ENCODE measurements around the gene SCFD2. TPM values are rescaled to one million over a fixed set of nuclear protein-coding genes. Genes with fewer than 3 reads are reported as not detected.
"Not testable (repeated sequence)": the region's sequence is repeated elsewhere in the genome, so short reads cannot be mapped to it uniquely, and the experiment has no call there.

SCFD2 gene
- total and polyA plus RNA-seq, 4 donors = 4.3 to 28.8 (median 7.4) TPM

DNA sequence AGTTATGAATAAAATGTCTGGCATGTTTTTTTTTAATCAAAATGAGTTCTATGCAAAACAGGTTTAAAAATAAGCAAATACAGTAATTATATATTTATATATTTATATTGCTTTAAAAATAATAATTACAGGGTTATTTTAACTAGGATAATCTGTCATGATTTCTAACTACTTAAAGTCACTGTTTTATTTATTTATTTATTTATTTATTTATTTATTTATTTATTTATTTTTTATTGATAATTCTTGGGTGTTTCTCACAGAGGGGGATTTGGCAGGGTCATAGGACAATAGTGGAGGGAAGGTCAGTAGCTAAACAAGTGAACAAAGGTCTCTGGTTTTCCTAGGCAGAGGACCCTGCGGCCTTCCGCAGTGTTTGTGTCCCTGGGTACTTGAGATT, 129.2 kb downstream of the SCFD2 start:
- not testable (repeated sequence) for DNase-seq (ENCODE audit: low spot score); H3K4me1 ChIP-seq (ENCODE audit: control insufficient read depth in 4 of 4, insufficient read depth in 4 of 4, low read length in 3 of 4); H3K36me3 ChIP-seq (ENCODE audit: control insufficient read depth in 4 of 4, insufficient read depth in 3 of 4, low read depth in 1 of 4, low read length in 3 of 4); H3K4me3 ChIP-seq (ENCODE audit: low read depth in 1 of 3, low read length in 3 of 3); H3K9me3 ChIP-seq (ENCODE audit: control insufficient read depth in 4 of 4, low read length in 3 of 4); H3K9ac ChIP-seq (ENCODE audit: low read depth in 1 of 2, low read length in 2 of 2); H3K27ac ChIP-seq (ENCODE audit: low read depth in 1 of 2, low read length in 2 of 2); H3K27me3 ChIP-seq (ENCODE audit: control insufficient read depth in 4 of 4, insufficient read depth in 4 of 4, low read length in 3 of 4)
- WGBS = 100% methylated on average over 2 of the region's 2 CpGs

DNA sequence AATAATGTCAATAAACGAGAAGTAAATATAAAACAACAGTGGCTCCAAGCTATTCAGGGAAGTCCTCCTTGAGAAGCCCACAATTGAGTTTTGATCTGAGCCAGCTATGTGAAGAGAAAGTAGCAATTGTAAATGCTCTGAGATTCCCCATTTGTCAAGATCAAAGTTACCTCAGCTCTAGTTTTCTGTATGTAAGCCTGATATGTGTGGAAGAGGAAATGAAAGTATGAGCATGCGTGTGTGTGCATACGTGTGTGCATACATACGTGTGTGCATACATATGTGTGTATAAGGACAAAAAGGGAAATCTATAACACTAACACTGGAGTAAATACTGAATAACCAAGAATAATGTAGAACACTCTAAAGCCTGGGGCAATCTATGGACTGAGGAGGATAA, 130.3 kb downstream of the SCFD2 start:
- Histone ChIP-seq H3K36me3 (ENCODE audit: control insufficient read depth in 4 of 4, insufficient read depth in 3 of 4, low read depth in 1 of 4, low read length in 3 of 4) (peaks cover 0 to 2% (median 0%) of the 10 kb centered on the region in 4 donors), H3K4me1 (ENCODE audit: control insufficient read depth in 4 of 4, insufficient read depth in 4 of 4, low read length in 3 of 4) (no peaks in the 10 kb centered on the region), H3K27ac (ENCODE audit: low read depth in 1 of 2, low read length in 2 of 2) (no peak overlapping the region), H3K27me3 (ENCODE audit: control insufficient read depth in 4 of 4, insufficient read depth in 4 of 4, low read length in 3 of 4) (no peaks in the 10 kb centered on the region), H3K9me3 (ENCODE audit: control insufficient read depth in 4 of 4, low read length in 3 of 4) (no peaks in the 10 kb centered on the region), H3K9ac (ENCODE audit: low read depth in 1 of 2, low read length in 2 of 2) (no peak overlapping the region), H3K4me3 (ENCODE audit: low read depth in 1 of 3, low read length in 3 of 3) (no peak overlapping the region)
- WGBS = 95% methylated on average over 4 of the region's 4 CpGs
- TF ChIP-seq YY1 (IDR thresholded peaks at IDR 0.05) = no peak
- TF ChIP-seq EGR1 (IDR thresholded peaks at IDR 0.05; ENCODE audit: low read depth in 2 of 2) = no peak
- TF ChIP-seq JUND (IDR thresholded peaks at IDR 0.05) = no peak
- TF ChIP-seq FOXA2 (IDR thresholded peaks at IDR 0.05) = no peak
- TF ChIP-seq, protein P1, sequence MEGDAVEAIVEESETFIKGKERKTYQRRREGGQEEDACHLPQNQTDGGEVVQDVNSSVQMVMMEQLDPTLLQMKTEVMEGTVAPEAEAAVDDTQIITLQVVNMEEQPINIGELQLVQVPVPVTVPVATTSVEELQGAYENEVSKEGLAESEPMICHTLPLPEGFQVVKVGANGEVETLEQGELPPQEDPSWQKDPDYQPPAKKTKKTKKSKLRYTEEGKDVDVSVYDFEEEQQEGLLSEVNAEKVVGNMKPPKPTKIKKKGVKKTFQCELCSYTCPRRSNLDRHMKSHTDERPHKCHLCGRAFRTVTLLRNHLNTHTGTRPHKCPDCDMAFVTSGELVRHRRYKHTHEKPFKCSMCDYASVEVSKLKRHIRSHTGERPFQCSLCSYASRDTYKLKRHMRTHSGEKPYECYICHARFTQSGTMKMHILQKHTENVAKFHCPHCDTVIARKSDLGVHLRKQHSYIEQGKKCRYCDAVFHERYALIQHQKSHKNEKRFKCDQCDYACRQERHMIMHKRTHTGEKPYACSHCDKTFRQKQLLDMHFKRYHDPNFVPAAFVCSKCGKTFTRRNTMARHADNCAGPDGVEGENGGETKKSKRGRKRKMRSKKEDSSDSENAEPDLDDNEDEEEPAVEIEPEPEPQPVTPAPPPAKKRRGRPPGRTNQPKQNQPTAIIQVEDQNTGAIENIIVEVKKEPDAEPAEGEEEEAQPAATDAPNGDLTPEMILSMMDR (IDR thresholded peaks at IDR 0.05; ENCODE audit: low read depth, low read length, missing input control) = no peak
- TF ChIP-seq SP1 (IDR thresholded peaks at IDR 0.05) = no peak
- TF ChIP-seq, protein P2, sequence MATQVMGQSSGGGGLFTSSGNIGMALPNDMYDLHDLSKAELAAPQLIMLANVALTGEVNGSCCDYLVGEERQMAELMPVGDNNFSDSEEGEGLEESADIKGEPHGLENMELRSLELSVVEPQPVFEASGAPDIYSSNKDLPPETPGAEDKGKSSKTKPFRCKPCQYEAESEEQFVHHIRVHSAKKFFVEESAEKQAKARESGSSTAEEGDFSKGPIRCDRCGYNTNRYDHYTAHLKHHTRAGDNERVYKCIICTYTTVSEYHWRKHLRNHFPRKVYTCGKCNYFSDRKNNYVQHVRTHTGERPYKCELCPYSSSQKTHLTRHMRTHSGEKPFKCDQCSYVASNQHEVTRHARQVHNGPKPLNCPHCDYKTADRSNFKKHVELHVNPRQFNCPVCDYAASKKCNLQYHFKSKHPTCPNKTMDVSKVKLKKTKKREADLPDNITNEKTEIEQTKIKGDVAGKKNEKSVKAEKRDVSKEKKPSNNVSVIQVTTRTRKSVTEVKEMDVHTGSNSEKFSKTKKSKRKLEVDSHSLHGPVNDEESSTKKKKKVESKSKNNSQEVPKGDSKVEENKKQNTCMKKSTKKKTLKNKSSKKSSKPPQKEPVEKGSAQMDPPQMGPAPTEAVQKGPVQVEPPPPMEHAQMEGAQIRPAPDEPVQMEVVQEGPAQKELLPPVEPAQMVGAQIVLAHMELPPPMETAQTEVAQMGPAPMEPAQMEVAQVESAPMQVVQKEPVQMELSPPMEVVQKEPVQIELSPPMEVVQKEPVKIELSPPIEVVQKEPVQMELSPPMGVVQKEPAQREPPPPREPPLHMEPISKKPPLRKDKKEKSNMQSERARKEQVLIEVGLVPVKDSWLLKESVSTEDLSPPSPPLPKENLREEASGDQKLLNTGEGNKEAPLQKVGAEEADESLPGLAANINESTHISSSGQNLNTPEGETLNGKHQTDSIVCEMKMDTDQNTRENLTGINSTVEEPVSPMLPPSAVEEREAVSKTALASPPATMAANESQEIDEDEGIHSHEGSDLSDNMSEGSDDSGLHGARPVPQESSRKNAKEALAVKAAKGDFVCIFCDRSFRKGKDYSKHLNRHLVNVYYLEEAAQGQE (IDR thresholded peaks at IDR 0.05) = no peak
- no peak for TF ChIP-seq GABPA (IDR thresholded peaks at IDR 0.05 in 1 of 2, conservative IDR thresholded peaks at IDR 0.05 in 1 of 2)
- no peak for TF ChIP-seq NR2F2 (IDR thresholded peaks at IDR 0.05)
- no peak for TF ChIP-seq RAD21 (IDR thresholded peaks at IDR 0.05)
- no peak for TF ChIP-seq RXRA (IDR thresholded peaks at IDR 0.05)
- TF ChIP-seq, protein P3, sequence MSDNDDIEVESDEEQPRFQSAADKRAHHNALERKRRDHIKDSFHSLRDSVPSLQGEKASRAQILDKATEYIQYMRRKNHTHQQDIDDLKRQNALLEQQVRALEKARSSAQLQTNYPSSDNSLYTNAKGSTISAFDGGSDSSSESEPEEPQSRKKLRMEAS (IDR thresholded peaks at IDR 0.05) = no peak
- TF ChIP-seq HNF4A (conservative IDR thresholded peaks at IDR 0.05) = no peak
- no peak for TF ChIP-seq TAF1 (conservative IDR thresholded peaks at IDR 0.05)
- TF ChIP-seq FOXA1 (IDR thresholded peaks at IDR 0.05) = no peak
- no peak for TF ChIP-seq HNF4G (IDR thresholded peaks at IDR 0.05)
- TF ChIP-seq, protein P4, sequence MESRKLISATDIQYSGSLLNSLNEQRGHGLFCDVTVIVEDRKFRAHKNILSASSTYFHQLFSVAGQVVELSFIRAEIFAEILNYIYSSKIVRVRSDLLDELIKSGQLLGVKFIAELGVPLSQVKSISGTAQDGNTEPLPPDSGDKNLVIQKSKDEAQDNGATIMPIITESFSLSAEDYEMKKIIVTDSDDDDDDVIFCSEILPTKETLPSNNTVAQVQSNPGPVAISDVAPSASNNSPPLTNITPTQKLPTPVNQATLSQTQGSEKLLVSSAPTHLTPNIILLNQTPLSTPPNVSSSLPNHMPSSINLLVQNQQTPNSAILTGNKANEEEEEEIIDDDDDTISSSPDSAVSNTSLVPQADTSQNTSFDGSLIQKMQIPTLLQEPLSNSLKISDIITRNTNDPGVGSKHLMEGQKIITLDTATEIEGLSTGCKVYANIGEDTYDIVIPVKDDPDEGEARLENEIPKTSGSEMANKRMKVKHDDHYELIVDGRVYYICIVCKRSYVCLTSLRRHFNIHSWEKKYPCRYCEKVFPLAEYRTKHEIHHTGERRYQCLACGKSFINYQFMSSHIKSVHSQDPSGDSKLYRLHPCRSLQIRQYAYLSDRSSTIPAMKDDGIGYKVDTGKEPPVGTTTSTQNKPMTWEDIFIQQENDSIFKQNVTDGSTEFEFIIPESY (IDR thresholded peaks at IDR 0.05) = no peak
- TF ChIP-seq, protein P5, sequence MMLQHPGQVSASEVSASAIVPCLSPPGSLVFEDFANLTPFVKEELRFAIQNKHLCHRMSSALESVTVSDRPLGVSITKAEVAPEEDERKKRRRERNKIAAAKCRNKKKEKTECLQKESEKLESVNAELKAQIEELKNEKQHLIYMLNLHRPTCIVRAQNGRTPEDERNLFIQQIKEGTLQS (IDR thresholded peaks at IDR 0.05) = no peak
- no peak for DNase-seq (ENCODE audit: low spot score)
